Stimulated activated naive B cell treated with anti-CD40 and anti-IgM and Interleukin-4, amounts not matched to agents 10 μg/mL and 1 μg/mL and 100 μg/mL, for 72 hours (primary cell): Measurements from ENCODE around the gene UST.

Experiments
- ATAC-seq, 2 donors: fragments of 150-1000 bp; cut with Tn5 transposase; replicated peaks; 2 replicates each; pipeline ENCODE4 v1.10.0; 2021; ENCODE audit warnings: moderate library complexity in 1 of 2
- DNase-seq: peaks from one replicate; pipeline ENCODE4 v3.0.0; 2021
- H3K27ac Mint-ChIP-seq: one replicate; pipeline ENCODE4 v1.8.0; 2022; ENCODE audit warnings: mild to moderate bottlenecking, mixed read lengths
- H3K27me3 Mint-ChIP-seq, 2 donors: one replicate each; pipeline ENCODE4 v1.8.0; 2022; ENCODE audit warnings: mixed read lengths in 2 of 2
- H3K36me3 Mint-ChIP-seq, 2 donors: one replicate each; pipeline ENCODE4 v1.8.0; 2022; ENCODE audit warnings: mixed read lengths in 2 of 2, mild to moderate bottlenecking in 1 of 2
- H3K4me1 Mint-ChIP-seq, 2 donors: one replicate each; pipeline ENCODE4 v1.8.0; 2022; ENCODE audit warnings: mixed read lengths in 2 of 2, mild to moderate bottlenecking in 1 of 2
- H3K4me3 Mint-ChIP-seq, 2 donors: one replicate each; pipeline ENCODE4 v1.8.0; 2022; ENCODE audit warnings: mild to moderate bottlenecking in 2 of 2, mixed read lengths in 2 of 2, moderate library complexity in 1 of 2
- H3K9me3 Mint-ChIP-seq, 2 donors: one replicate each; pipeline ENCODE4 v1.8.0; 2022; ENCODE audit warnings: mixed read lengths in 2 of 2, mild to moderate bottlenecking in 1 of 2

The UST gene

DNA sequence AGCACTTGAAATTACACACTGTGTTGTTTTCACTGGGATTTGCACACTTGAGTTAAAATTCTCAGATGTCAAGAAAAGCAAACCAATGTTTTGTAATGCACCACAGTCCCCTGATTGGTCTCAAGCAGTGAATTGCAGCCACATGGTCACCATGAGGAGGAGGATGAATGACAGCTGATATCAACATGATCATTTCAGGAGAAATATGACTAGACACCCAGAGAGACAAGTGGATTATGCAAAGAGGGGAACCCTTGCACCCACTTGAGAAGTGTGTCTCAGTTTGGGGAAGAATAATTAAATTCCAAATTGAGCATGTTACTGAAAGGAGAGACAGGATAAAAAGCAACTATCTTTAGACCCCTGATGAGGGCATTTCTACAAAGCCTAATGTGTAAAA, 69.3 kb downstream of the UST start:
- Mint-ChIP-seq H3K4me3 (no peak overlapping the region), H3K9me3 (peaks cover 5 to 7% of the 10 kb centered on the region in 2 donors), H3K4me1 (peaks cover 15 to 23% of the 10 kb centered on the region in 2 donors), H3K36me3 (peaks cover 8% of the 10 kb centered on the region in 2 donors), H3K27me3 (no peaks in the 10 kb centered on the region), H3K27ac (no peak overlapping the region)
- DNase-seq: no peak
- ATAC-seq: peak in 1 of 2 donors; percentile 41

DNA sequence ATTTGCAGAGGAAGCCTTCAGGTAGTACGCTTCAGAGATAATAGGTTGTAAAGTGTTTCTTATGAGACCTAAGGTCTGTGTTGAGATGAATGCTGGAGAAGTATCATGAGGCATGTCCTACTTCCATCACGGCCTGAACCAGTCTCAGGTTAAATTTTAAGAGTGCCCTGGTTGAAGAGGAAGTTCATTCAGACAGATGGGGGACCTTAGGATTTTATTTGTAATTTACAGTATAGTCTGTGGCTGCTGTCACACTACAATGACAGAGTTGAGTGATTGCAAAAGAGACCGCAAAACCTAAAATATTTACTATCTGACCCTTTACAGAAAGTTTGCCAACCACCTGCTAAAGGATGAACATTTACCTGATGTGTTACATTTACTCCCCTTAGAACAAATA, 70.9 kb downstream of the UST start:
- DNase-seq (no peak), ATAC-seq (peak; percentile 67 to 74)
- Mint-ChIP-seq H3K27me3 (no peaks in the 10 kb centered on the region), H3K4me3 (no peak overlapping the region), H3K27ac (no peak overlapping the region), H3K36me3 (peaks cover 6 to 8% of the 10 kb centered on the region in 2 donors), H3K4me1 (peaks cover 16 to 30% of the 10 kb centered on the region in 2 donors), H3K9me3 (peaks cover 3 to 7% of the 10 kb centered on the region in 2 donors)

DNA sequence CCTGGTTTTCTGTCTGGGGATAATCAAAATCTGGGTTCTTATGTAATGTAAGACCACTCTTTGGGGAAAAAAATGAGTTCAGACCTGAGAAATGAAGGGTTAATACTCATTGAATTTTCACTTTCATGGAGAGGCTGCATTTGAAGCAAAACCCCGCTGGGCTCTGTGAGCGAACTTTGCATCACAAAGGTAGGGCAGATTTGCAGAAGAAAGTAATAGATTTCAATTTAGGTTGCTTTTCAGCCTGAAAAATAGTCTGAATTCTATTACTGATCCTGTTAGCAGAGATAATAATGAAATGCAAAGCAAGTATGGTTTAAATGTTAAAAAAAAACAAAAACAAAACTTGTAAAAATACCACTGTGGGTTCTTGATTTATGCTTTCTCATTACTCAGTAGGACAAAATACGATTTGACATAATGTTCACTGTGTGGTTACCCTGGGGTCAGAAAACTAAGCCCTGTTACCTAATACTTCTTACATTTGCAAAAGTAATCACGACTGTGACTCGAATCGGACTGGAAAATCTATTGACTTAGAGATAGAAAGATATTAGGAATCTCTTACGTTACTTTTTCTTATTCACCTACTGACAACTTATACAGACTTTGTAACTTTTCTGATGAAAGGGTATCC, 72.2 kb downstream of the UST start:
- peaks cover 3 to 7% of the 10 kb centered on the region in 2 donors for H3K9me3 Mint-ChIP-seq
- H3K27me3 Mint-ChIP-seq: no peaks in the 10 kb centered on the region
- peaks cover 22 to 43% of the 10 kb centered on the region in 2 donors for H3K4me1 Mint-ChIP-seq
- no peak for ATAC-seq
- DNase-seq: no peak
- H3K27ac Mint-ChIP-seq: no peak overlapping the region
- no peak overlapping the region for H3K4me3 Mint-ChIP-seq
- peaks cover 4 to 8% of the 10 kb centered on the region in 2 donors for H3K36me3 Mint-ChIP-seq

DNA sequence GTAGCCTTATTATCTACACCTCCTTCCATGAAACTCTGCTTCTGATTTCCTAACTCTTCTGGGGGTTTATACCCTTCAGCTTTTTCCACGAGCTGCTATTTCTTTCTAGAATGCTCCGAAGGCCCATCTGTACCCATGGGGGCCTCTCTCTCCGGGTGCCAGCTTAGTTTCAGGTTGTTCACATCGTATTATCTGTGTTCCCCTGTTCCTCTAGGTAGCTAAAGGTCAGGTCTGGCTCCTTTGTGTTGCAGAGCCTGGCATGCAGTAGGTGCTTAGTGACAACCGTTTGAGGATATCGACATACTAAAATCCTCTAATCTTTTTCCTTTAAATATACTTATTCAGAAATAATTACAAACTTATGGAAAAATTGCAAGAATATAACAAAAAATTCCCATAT, 73.0 kb downstream of the UST start:
- Mint-ChIP-seq H3K4me3 (no peak overlapping the region), H3K4me1 (peaks cover 27 to 48% of the 10 kb centered on the region in 2 donors), H3K27ac (no peak overlapping the region), H3K36me3 (peaks cover 4 to 5% of the 10 kb centered on the region in 2 donors), H3K27me3 (no peaks in the 10 kb centered on the region), H3K9me3 (peaks cover 1 to 5% of the 10 kb centered on the region in 2 donors)
- ATAC-seq (no peak), DNase-seq (no peak)

DNA sequence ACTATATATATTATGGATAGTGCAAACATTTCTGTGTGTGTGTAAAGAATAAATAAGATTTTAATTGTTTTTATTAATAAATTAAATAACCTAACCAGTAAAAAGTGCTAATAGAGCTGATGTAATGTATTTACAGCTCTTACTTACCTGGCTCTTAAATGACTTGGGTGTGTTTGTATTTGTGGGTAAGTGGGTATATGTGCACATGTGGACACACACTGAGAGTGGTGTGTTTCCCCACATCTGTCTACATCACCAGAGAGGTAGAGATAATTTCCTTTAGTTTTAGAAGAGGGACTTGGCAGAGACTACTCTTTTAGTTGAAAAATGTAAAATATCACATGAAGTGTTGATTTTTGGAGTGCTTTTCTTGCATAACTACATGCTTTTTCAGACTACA, 76.0 kb downstream of the UST start:
- ATAC-seq (no peak), DNase-seq (no peak)
- Mint-ChIP-seq H3K4me1 (peaks cover 27 to 42% of the 10 kb centered on the region in 2 donors), H3K4me3 (no peak overlapping the region), H3K27me3 (no peaks in the 10 kb centered on the region), H3K9me3 (peaks cover 5 to 6% of the 10 kb centered on the region in 2 donors), H3K36me3 (peaks cover 5 to 8% of the 10 kb centered on the region in 2 donors), H3K27ac (no peak overlapping the region)

DNA sequence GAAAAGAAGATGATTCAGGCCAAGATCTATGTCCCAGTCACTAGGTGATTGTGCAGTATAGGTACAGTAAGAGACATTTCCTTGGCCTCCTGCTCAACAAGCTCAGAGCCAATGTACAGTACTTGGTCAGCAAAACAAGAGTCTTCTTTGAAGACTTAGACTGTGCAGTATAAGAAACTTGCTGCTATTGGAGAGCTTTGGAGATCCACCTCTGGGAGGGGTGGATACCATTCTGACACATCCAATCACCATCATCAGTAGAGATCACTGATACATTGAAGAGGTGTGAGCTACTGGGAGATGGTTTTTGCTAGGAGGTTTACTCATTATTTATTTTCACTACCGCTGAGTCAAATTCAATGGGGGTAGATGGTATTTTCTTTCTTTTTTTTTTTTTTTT, 77.5 kb downstream of the UST start:
- Mint-ChIP-seq H3K27me3 (no peaks in the 10 kb centered on the region), H3K36me3 (peaks cover 5 to 8% of the 10 kb centered on the region in 2 donors)

DNA sequence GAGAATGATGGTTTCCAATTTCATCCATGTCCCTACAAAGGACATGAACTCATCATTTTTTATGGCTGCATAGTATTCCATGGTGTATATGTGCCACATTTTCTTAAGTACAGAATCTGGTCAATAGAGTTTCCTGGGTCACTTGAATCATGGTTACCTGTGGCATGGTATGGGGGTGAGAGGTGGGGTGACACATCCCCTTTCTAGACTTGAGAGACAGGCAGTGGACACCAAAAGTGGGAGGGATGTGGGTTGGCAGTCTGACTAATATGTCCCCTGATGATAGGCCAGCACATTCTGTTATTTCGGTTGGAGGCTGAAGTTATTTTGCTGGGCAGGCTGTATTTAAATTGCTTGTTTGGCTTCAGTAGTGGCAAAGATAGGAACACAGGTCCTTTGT, 78.1 kb downstream of the UST start:
- DNase-seq: no peak
- Mint-ChIP-seq H3K27ac (no peak overlapping the region), H3K4me1 (peaks cover 34 to 51% of the 10 kb centered on the region in 2 donors), H3K36me3 (peaks cover 5 to 10% of the 10 kb centered on the region in 2 donors), H3K9me3 (peaks cover 5 to 6% of the 10 kb centered on the region in 2 donors), H3K4me3 (no peak overlapping the region), H3K27me3 (no peaks in the 10 kb centered on the region)
- ATAC-seq: peak; percentile 34 to 52

More for the DNA sequence above, 77.5 kb downstream of the UST start:
- H3K9me3 Mint-ChIP-seq: peaks cover 5 to 6% of the 10 kb centered on the region in 2 donors
- H3K4me3 Mint-ChIP-seq: no peak overlapping the region
- peak; percentile 34 to 42 for ATAC-seq
- no peak for DNase-seq
- peaks cover 31 to 44% of the 10 kb centered on the region in 2 donors for H3K4me1 Mint-ChIP-seq
- H3K27ac Mint-ChIP-seq: no peak overlapping the region

DNA sequence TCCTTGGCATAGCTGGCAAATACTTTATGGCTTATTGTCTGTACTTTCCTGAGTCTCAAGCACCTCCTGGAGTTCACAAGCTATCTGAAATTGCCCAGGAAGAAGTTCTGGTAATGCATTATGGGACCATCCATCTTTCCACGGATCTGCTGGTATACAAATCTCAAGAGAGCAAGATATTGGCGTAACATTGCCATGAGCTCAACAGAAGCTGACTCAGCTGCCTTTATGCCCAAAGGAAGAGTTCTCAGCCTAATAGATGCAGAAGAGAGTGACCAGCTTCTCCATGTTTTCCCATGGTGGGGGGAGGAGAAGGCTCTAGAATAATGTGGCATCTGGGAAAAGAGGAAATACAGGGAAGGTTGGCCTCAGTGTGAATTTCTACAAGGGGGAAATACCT, 78.7 kb downstream of the UST start:
- H3K4me3 Mint-ChIP-seq: no peak overlapping the region
- peaks cover 38 to 56% of the 10 kb centered on the region in 2 donors for H3K4me1 Mint-ChIP-seq
- no peak for ATAC-seq
- DNase-seq: no peak
- peaks cover 5 to 10% of the 10 kb centered on the region in 2 donors for H3K36me3 Mint-ChIP-seq
- H3K27ac Mint-ChIP-seq: no peak overlapping the region
- no peaks in the 10 kb centered on the region for H3K27me3 Mint-ChIP-seq
- H3K9me3 Mint-ChIP-seq: peaks cover 5 to 6% of the 10 kb centered on the region in 2 donors

DNA sequence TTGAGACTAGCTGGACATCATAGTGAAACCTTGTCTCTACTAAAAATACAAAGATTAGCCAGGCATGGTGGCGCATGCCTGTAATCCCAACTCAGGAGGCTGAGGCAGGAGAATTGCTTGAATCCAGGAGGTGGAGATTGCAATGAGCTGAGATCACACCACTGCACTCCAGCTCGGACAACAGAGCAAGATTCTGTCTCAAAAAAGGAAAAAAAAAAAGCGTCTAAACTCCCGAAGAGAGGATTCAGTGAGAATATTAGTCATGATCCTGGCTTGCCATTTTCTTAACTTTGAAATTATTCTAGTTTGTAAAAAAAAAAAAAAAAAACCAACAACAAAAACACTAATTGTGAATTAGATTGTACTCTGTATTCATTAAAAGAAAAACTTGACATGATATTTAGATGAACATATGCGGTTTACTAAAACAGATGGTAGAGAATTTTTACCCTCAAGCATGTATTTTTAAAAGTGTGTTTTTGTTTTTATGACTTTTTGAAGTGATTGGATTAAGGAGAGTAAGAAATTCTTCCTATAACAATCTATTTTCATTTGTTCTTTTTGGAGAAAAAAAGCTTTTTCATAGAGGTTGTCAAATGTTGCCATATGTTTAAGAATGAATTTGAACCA, 80.7 kb downstream of the UST start:
- Mint-ChIP-seq H3K9me3 (peaks cover 5 to 6% of the 10 kb centered on the region in 2 donors), H3K27me3 (no peaks in the 10 kb centered on the region), H3K27ac (no peak overlapping the region), H3K4me3 (no peak overlapping the region), H3K4me1 (peaks cover 38 to 55% of the 10 kb centered on the region in 2 donors), H3K36me3 (peaks cover 5 to 10% of the 10 kb centered on the region in 2 donors)
- DNase-seq (no peak), ATAC-seq (no peak)

DNA sequence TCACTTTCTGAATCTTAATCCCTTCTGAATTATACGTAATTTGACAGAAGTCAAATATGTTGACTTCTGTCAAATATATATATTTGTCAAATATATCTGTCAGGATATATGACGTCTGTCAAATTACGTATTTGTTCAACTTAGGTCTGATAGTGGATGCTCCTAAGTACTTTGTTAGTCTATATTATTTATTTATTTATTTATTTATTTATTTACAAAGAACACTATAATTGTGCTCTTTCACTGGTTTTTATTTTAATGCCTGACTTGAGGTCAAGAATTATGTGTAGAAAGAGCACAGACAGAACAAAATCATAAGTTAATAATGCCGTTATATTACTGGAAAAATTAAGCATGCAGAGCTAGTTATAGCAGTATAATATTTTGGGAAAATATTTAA, 81.2 kb downstream of the UST start:
- Mint-ChIP-seq H3K9me3 (peaks cover 5 to 6% of the 10 kb centered on the region in 2 donors), H3K36me3 (peaks cover 5 to 10% of the 10 kb centered on the region in 2 donors), H3K27ac (no peak overlapping the region), H3K4me3 (no peak overlapping the region), H3K27me3 (no peaks in the 10 kb centered on the region), H3K4me1 (peaks cover 36 to 51% of the 10 kb centered on the region in 2 donors)
- ATAC-seq (no peak), DNase-seq (no peak)

DNA sequence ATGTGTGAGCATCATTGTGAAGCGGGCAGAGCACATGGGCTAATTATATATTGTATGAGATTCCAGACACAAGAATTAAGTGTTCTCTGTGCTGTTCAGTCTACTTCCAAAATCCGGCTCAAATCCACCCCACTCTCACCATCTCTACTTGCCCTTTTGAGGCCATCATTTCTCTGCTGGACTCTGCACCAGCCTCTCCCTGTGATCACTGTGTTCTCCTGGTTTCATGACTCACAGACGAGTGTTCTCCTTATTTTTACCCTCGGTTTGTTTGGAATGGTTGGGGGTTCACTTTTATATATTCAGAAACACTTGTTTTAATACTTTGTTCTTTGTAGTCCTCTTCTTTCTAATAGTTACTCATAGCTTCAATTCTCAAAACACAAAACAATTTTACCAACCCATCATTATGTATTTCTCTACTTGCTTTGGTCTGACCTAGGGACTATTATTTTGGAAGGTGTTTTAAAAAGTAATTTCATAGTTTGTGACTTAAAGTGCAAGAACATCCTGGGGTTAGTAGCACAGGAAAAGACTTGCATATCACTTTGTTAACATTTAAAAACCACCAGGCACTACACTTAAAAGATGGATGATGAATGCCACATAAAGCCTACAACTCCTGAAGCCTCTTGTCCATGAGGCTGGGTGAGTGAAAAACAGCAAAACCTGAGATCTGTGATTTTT, 82.7 kb downstream of the UST start:
- ATAC-seq (no peak), DNase-seq (no peak)
- Mint-ChIP-seq H3K4me3 (no peak overlapping the region), H3K4me1 (peaks cover 28 to 44% of the 10 kb centered on the region in 2 donors), H3K9me3 (peaks cover 5 to 6% of the 10 kb centered on the region in 2 donors), H3K27ac (no peak overlapping the region), H3K36me3 (peaks cover 5 to 11% of the 10 kb centered on the region in 2 donors), H3K27me3 (no peaks in the 10 kb centered on the region)

DNA sequence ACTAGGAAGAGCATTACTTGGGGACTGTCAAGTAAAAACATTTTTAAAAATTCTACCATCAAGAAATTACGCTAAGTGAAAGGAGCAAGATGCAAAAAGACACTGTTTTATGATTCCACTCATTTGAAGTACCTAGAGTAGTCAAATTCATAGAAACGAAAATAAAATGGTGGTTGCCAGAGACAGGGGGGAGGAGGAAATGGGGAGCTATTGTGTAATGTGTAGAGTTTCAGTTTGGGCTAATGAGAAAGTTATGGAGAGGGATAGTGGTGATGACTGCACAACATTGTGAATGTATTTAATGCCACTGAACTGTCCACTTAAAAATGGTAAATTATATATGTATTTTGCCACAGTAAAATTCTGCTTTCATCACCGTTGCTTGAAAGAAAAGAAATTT, 83.8 kb downstream of the UST start:
- H3K9me3 Mint-ChIP-seq: peaks cover 0 to 1% of the 10 kb centered on the region in 2 donors
- H3K36me3 Mint-ChIP-seq: peaks cover 0 to 6% of the 10 kb centered on the region in 2 donors
- no peaks in the 10 kb centered on the region for H3K27me3 Mint-ChIP-seq
- H3K4me3 Mint-ChIP-seq: peak overlapping the region; percentile 58 to 76
- peak; percentile 36 to 61 for ATAC-seq
- peaks cover 24 to 38% of the 10 kb centered on the region in 2 donors for H3K4me1 Mint-ChIP-seq
- H3K27ac Mint-ChIP-seq: peak overlapping the region; percentile 59
- no peak for DNase-seq

DNA sequence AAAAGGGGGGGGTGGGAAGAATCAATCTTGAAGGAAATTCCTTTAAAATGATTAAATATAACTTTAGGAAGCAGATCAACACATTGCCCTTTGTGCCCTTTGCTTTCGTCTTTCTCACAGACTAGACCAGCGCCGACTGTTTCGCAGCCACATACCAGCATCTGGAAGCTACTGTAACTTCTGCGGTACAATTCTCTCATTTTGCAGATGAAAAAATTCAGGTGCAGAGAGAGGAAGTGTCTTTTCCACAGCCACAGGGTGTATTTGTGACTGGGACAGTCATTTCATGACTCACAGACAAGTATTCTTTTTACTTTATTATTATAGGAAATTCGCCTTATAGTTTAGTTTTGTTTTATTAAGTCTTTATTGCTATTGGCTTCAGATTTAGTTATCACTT, 84.2 kb downstream of the UST start:
- Mint-ChIP-seq H3K4me1 (peaks cover 25 to 38% of the 10 kb centered on the region in 2 donors), H3K27me3 (no peaks in the 10 kb centered on the region), H3K9me3 (no peaks in the 10 kb centered on the region), H3K4me3 (peak overlapping the region; percentile 58 to 76), H3K36me3 (peaks cover 0 to 4% of the 10 kb centered on the region in 2 donors), H3K27ac (peak overlapping the region; percentile 32)
- peak; percentile 91 to 92 for ATAC-seq
- no peak for DNase-seq

DNA sequence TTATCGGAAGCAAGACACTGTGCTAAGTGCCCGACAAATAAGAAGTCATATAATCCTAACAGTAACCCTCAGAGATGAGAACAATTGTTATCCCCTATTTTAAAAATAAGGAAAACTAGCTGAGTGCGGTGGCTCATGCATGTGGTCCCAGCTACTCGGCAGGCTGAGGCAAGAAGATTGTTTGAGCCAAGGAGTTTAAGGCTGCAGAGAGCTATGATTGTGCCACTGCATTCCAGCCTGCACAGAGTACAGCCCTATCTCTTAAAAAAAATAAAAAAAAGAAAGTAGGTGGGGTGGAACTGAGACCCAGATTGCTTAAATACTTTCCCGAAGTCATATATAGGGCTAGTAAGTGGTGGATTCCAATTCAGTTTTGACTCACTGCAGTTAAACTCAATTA, 84.7 kb downstream of the UST start:
- peaks cover 28 to 42% of the 10 kb centered on the region in 2 donors for H3K4me1 Mint-ChIP-seq
- no peak overlapping the region for H3K4me3 Mint-ChIP-seq
- no peaks in the 10 kb centered on the region for H3K9me3 Mint-ChIP-seq
- peaks cover 0 to 4% of the 10 kb centered on the region in 2 donors for H3K36me3 Mint-ChIP-seq
- H3K27ac Mint-ChIP-seq: no peak overlapping the region
- ATAC-seq (no peak), DNase-seq (no peak)
- no peaks in the 10 kb centered on the region for H3K27me3 Mint-ChIP-seq
